Calu3 (cell line): Measurements from ENCODE around the gene SLC1A2. TPM values are rescaled to one million over a fixed set of nuclear protein-coding genes. Genes with fewer than 3 reads are reported as not detected.

ENCODE experiments used
- BruUV-seq: library from RNA; stranded (reverse); fragments of 400-500 nt; replicated peaks from 2 replicates; lab custom pipeline; 2021; lab: Mats Ljungman, UMichigan
- CTCF ChIA-PET: fragments of 300-600 bp; sonication (Branson Sonifier 250); formaldehyde crosslinking; loops from one replicate; lab custom pipeline; 2022; ENCODE audit warnings: antibody characterized with exemption; lab: Charles Lee
- DNase-seq: peaks from one replicate; pipeline ENCODE4 v3.0.0; 2022
- H3K27ac Mint-ChIP-seq: one replicate; pipeline ENCODE4 v1.8.0; 2022; ENCODE audit warnings: mixed read lengths; ENCODE audit not compliant: unreplicated experiment
- H3K27me3 Mint-ChIP-seq: one replicate; pipeline ENCODE4 v1.8.0; 2022; ENCODE audit warnings: mixed read lengths; ENCODE audit not compliant: unreplicated experiment
- H3K36me3 Mint-ChIP-seq: one replicate; pipeline ENCODE4 v1.8.0; 2022; ENCODE audit warnings: mild to moderate bottlenecking, moderate library complexity, mixed read lengths; ENCODE audit not compliant: insufficient read depth, unreplicated experiment
- H3K4me1 Mint-ChIP-seq: one replicate; pipeline ENCODE4 v1.8.0; 2022; ENCODE audit warnings: mild to moderate bottlenecking, low read depth, mixed read lengths; ENCODE audit not compliant: unreplicated experiment
- H3K4me3 Mint-ChIP-seq: one replicate; pipeline ENCODE4 v1.8.0; 2022; ENCODE audit warnings: mild to moderate bottlenecking, low read depth, moderate library complexity, mixed read lengths; ENCODE audit not compliant: unreplicated experiment
- H3K9me3 Mint-ChIP-seq: one replicate; pipeline ENCODE4 v1.8.0; 2022; ENCODE audit warnings: low read depth, mixed read lengths; ENCODE audit not compliant: unreplicated experiment
- CTCF ChIP-seq: fragments of 200-600 bp; IDR thresholded peaks from one replicate; pipeline ENCODE4 v1.8.0; 2022; ENCODE audit warnings: antibody characterized with exemption; ENCODE audit not compliant: unreplicated experiment
- intact Hi-C: fragments of 100-400 bp; cut with micrococcal nuclease; formaldehyde crosslinking; loops from one replicate; pipeline ENCODE4 v1.10.0; 2022; ENCODE audit not compliant: unreplicated experiment
- total RNA-seq: library from RNA; stranded (reverse); gene quantifications from 2 replicates; pipeline ENCODE4 v1.2.3, GENCODE V29; 2022

The SLC1A2 gene
- total RNA-seq, 1 experiment from 2014 or later: 0.40 TPM

GRCh38 chr11:35426351-35426750 lies 7.0 kb upstream of the SLC1A2 start:
- intact Hi-C loops: no loop called here
- no peak for DNase-seq
- Mint-ChIP-seq H3K36me3 (no peaks in the 10 kb centered on the region), H3K4me3 (no peak overlapping the region), H3K27me3 (peaks cover 100% of the 10 kb centered on the region), H3K4me1 (no peaks in the 10 kb centered on the region), H3K9me3 (no peaks in the 10 kb centered on the region), H3K27ac (no peak overlapping the region)
- BruUV-seq: no TSS peak
- no peak for TF ChIP-seq CTCF
- CTCF ChIA-PET: no interaction called here

GRCh38 chr11:35425603-35426212 lies 6.3 kb upstream of the SLC1A2 start:
- CTCF ChIA-PET: no interaction called here
- DNase-seq: no peak
- H3K4me3 Mint-ChIP-seq: no peak overlapping the region
- no peaks in the 10 kb centered on the region for H3K36me3 Mint-ChIP-seq
- H3K9me3 Mint-ChIP-seq: no peaks in the 10 kb centered on the region
- intact Hi-C loops: no loop called here
- H3K27me3 Mint-ChIP-seq: peaks cover 100% of the 10 kb centered on the region
- BruUV-seq: no TSS peak
- TF ChIP-seq CTCF: no peak
- no peaks in the 10 kb centered on the region for H3K4me1 Mint-ChIP-seq
- no peak overlapping the region for H3K27ac Mint-ChIP-seq

- CTCF ChIA-PET: no interaction called here
- Mint-ChIP-seq H3K27me3 (peaks cover 98% of the 10 kb centered on the region), H3K27ac (no peak overlapping the region), H3K4me3 (no peak overlapping the region), H3K36me3 (no peaks in the 10 kb centered on the region), H3K9me3 (no peaks in the 10 kb centered on the region), H3K4me1 (no peaks in the 10 kb centered on the region)
- intact Hi-C loops: no loop called here
- no peak for DNase-seq
- no TSS peak for BruUV-seq
- no peak for TF ChIP-seq CTCF
Observed at GRCh38 chr11:35424157-35424940, 5.0 kb upstream of the SLC1A2 start.

GRCh38 chr11:35420371-35420770 lies 1.0 kb upstream of the SLC1A2 start:
- no peak for DNase-seq
- Mint-ChIP-seq H3K4me3 (peak overlapping the region; percentile 63), H3K36me3 (peaks cover 8% of the 10 kb centered on the region), H3K9me3 (no peaks in the 10 kb centered on the region), H3K27ac (no peak overlapping the region), H3K4me1 (peaks cover 10% of the 10 kb centered on the region), H3K27me3 (peaks cover 97% of the 10 kb centered on the region)
- no peak for TF ChIP-seq CTCF
- no TSS peak for BruUV-seq
- CTCF ChIA-PET: no interaction called here
- intact Hi-C loops: no loop called here
